Lung microvascular endothelial cell (primary cell): ENCODE measurements around the gene PRAME. TPM values are rescaled to one million over a fixed set of nuclear protein-coding genes. Genes with fewer than 3 reads are reported as not detected.
A peak's percentile ranks its signal among the peaks of the same experiment; 100 is the strongest.

Source experiments
- DNase-seq, 2 donors: peaks; one replicate each; pipeline versions ENCODE4 v3.0.0 to v3.0.0-alpha.2; 2010; ENCODE audit warnings: low read depth in 2 of 2
- total RNA-seq: library from RNA; depleted of rRNA; stranded (reverse); fragments of >200 nt; gene quantifications from 2 replicates; pipeline ENCODE4 v1.2.1, GENCODE V29; 2014

The PRAME gene
- total RNA-seq, 1 donor from 2014 or later = not detected

- DNase-seq = no peak
Measured at GRCh38 chr22:22579869-22580604, 21.0 kb upstream of the PRAME start.

DNA sequence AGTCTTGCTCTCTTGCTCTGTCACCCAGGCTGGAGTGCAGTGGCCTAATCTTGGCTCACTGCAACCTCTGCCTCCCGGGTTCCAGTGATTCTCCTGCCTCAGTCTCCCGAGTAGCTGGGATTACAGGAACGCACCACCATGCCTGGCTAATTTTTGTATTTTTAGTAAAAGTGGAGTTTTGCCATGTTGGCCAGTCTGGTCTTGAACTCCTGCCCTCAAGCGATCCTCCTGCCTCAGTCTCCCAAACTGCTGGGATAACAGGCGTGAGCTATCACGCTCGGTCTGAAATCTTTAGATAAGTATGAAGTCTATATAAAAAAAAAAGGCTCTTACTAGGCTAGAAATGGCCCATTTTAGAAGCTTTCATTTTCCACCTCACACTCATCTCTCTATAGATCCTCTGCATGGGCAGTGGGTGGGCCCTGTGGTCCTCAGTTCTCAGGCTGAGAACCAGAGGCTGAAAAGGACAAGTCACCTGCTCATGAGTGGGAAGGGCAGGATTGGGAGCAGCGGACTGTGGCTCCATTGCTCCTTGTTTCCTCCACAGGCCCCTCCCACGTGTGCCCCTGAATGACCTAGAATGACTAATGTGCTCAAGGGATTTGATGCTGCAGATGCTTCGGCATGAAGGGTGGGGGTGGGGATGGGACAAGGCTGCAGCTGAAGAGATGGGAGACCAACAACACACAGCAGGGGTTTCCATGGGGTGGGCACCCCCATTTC, 19.8 kb upstream of the PRAME start:
- DNase-seq = peak in 1 of 2 donors; percentile 37

DNA sequence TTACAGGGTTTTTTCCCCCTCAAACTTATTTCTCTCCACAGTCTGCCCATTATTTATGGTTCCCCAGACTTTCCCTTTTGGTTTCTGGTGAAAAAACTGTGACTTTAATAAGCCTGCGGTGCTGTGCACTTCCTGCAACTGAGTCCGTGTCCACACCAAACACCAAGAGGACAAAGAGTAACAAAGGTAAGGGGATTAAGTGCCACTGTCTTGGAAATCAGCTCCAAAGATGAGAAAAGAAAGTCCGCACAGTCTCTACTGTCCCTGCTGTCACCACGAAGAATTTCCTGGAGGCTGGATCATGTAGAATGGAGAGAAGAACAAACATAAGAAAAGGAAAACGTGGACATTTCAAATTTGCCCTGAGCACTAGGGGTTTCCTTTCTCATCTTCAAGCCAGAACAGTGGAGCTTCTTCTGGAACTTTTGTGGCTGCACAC, 17.9 kb upstream of the PRAME start:
- DNase-seq = no peak

DNA sequence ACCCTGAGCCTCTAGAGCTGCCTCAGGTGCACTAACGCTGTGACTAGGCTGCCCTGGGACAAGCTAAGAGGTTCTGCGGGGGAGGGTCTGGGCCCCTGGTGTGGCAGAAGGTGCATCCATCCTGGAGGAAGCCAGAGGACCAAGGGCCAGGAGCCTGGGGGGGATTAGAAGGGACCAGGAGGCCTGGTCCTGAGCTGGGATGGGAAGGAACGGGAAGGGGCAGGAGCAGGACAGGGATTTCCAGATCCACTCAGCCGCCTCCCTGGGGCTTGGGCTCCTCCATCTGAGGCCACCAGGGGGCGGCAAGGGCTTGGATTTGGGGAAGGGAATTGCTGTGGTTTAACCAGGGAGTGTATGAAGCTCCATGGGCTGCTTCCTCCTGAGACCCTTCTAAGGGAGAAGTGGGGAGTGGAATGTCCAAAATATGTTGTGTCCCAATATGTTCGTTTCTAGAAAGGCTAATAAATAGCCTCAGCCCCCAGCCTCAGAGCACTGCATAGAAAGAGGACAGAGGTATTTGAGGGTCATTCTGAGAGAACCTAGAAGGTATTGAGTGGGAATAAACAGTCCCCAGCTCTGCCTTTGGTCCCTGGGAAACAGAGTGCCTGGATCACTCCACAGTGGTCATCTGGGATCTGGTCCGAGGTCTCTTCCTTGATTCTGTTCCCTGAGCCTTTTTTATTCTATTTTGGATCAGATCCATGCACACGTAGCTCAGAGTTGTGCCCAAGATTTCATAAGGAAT, 17.4 kb upstream of the PRAME start:
- DNase-seq = peak; percentile 48 to 59

- no peak for DNase-seq
Measured at GRCh38 chr22:22574361-22574760, 15.3 kb upstream of the PRAME start.

GRCh38 chr22:22573047-22573889, 14.2 kb upstream of the PRAME start:
- DNase-seq = no peak

DNA sequence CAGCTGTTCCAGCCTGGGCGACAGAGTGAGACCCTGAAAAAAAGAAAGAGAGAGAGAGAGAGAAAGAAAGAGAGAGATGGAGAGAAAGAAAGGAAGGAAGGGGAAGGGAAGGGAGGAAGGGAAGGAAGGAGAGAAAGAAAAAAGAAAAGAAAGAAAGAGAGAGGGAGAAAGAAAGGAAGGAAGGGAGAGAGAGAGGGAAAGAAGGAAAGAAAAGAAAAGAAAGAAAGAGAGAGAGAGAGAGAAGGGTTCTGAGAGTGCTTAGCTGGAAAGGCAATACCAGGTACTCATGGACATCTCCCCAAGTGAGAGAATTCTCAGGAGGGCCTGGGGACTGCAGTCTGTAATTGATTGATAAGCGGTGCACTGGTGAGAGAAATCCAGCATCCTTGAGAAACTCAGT, 12.8 kb upstream of the PRAME start:
- no peak for DNase-seq

DNA sequence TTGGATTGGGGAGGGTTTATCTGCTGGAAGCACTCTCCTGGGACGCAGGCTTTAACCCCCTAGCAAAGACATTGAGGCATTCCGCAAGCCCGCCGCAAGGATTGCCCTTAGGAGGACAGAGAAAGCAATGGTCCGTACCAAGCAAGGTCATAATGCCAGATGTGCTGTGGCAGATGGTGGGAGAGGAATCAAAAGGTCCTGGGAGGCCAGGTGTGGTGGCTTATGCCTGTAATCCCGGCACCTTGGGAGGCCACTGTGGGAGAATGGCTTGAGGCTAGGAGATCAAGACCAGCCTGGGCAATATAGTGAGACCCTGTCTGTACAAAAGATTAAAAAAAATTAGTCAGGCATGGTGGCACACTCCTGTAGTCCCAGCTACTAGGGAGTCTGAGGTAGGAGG, 12.4 kb upstream of the PRAME start:
- DNase-seq = no peak

DNA sequence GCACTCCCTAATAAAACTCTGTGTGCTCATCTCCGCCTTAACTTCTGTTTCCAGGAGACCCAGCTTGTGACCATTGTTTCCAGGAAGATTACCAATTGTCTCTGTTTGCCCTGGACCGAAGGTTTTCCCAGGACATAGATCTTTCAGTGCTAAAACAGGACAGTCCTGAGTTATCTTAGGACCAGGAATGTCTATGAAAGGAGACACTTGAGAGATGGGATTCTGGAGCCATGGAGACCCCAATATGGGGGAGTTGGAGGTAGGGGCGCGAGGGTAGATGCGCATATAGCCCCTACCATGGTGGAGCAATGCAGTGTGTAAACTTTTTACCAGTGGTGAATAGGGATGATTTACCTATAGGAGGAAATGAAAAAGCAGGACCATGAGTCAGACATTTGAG, 10.2 kb upstream of the PRAME start:
- DNase-seq = no peak

DNA sequence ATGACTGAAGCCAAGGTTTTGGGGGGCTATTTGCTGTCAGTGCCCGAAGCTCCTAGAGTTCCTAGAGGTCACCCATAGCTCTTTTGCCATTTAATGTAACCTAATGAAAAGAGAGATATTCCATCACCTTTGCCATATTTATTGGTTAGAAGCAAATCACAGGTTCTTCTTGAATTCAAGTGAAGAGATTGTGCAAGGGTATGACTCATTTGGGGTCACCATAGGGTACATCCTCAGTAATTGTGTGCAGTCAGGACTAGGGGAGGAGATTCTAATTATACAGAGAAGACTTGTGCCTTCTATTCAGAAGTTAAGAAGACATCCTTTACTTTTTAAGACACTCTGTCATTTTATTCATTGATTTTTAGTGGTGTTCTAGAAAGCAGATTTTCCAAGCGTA, 6.9 kb upstream of the PRAME start:
- peak in 1 of 2 donors; percentile 31 for DNase-seq

DNA sequence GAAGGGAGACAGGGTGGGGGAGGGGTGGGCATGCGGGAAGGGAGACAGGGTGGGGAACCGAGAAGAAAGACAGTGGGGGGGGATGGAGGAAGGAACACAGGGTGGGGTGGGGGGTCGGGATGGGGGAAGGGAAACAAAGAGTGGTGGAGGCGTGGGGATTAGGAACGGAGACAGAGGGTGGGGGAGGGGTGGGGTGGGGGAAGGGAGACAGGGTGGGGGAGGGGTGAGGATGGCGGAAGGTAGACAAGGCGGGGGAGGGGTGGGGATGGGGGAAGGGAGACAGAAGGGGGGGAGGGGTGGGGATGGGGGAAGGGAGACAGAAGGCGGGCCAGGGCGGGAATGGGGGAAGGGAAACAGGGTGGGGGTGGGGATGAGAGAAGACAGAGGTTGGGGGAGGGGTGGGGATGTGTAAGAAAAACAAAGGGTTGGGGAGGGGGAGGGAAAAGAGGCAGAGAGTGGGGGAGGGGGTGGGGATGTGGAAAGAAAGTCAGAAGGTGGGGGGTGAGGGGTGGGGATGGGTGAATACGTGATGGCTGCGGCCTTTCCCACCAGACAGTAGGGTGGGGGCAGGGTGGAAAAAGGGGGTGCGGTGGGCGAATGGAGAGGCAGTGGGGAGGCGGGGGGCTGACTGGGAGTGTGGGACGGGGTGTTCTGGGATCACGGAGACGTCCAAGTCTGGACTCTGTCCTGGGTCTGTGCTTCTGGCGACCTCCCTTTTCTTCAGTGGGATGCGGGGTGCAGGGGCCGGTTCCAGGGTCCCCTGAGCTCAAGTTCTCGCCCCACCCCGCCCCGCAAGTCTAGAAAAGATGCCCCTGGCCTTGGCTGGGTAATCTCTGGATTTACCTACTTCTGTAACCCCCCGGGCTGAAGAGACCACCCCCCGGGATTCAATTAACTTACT, 744 bp downstream of the PRAME start:
- no peak for DNase-seq

GRCh38 chr22:22556995-22557925, 1.8 kb downstream of the PRAME start:
- DNase-seq = no peak

GRCh38 chr22:22556578-22556977, 2.5 kb downstream of the PRAME start:
- DNase-seq = no peak

DNA sequence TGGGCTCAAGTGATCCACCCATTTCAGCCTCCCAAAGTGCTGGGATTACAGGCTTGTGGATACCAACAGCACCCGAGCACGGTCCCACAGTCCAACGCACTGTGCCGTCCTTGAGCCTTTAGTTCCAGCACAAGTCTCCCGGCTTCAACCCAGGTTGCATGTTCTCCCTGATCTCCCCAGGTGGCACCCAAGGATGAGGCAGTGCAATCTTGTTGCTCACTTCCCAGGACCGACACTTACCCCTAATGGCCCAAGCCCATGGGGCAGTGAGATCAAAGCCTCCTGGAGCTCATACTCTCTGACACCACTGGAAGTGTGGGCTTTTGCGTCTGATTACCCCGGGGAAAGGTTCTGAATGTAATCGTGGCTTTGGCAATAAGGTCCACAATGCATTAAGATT, 3.5 kb downstream of the PRAME start:
- DNase-seq = no peak

DNA sequence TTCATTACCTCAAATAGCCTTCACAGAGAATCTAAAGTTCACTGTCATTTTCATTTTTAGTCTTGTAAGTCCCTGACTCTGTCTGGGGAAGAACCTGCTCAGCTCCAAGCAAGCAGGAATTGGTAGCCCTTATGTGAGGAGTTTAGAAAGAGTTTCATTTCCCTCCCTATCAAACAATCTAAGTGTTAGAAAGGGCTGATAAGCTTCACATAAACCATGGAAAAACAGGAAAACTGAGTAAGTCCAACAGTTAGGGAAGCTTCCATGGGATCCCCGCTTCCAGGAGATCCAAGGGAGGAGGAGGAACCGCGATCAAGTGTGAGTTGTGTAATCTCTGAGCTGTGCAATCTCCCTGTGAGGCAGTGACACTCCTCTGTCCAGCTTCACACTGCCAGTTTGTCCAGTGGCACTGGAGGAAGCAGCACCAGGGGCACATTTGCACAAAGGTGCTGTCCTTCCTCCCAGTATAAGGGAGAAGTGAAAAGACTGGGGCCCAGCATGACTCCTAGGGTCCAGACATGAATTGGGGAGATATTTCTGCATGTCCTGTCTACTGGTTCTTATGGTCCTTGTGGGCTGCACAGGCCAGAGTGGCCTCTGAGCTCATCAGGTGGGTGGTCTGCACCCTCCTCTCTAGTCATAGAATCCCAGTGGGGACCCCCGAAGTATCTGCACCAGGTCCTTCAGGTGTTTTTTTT, 4.3 kb downstream of the PRAME start:
- DNase-seq = no peak

DNA sequence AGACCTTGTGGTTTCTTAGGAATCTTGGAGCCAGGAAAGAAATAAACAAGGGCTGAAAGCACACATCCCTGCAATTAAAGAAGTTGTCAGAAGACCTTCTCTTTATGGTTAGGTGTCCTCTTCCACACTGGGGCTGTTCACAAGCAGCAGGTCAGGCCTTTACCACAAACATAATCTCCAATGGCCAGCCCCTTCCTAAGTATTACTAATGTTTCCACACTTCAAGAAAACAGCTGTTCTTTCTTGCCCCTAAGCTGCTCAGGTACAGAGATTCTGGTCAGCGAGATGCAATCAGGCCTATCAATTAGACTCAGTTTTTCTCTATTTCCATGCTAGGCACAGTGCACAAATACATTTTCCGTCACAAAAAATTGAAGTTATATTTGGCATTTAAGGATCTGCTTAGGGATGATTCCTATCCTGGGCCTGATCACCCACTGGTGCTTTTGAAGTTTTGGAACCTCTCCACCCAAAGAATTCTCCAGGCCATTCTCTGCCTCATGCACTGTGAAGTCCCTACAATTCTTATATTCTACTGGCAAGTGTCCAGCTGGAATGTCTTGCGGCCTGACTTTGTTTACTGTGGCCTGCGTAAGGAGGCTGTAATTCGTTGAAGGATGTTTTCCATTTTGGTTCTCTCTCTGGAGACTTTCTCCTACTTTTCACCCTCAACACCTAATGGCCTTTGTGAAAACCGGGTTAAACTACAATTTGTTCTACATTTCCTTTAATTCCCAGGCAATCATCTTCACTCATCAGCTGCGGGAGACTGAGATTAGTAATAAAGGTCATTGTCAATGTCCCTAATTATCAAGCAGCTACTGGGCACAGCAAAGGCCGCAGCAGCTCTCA, 5.1 kb downstream of the PRAME start:
- no peak for DNase-seq

DNA sequence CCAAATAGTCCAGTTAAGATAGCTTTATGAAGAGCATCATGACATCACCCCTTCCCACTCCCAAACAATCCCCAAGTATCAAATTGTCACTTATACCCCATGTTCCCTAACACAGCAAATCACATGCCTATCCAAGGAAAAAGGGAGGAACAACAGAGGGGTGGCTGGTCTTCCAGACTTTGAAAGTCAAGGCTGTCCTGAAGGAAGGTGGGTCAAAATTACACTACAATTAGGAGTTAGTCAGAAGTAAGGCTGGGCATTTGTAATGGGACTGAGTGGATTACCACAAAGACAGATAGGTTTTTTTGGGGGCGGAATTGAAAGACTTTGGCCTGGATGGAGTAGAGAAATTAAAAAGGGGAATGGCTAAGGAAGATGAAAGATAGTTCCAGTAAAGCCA, 5.9 kb downstream of the PRAME start:
- no peak for DNase-seq

GRCh38 chr22:22552630-22553029, 6.4 kb downstream of the PRAME start:
- peak in 1 of 2 donors; percentile 5 for DNase-seq
